HG02759 (cell line): Measurements from ENCODE around the gene UMAD1.
A peak's percentile ranks its signal among the peaks of the same experiment; 100 is the strongest.

Experiments used
- ATAC-seq: cut with Tn5 transposase; IDR thresholded peaks from one replicate; pipeline ENCODE4 v1.9.1; 2021; ENCODE audit warnings: mild to moderate bottlenecking, moderate library complexity; ENCODE audit not compliant: unreplicated experiment

The UMAD1 gene

GRCh38 chr7:7640221-7641128 lies at the start of gene UMAD1:
Gene UMAD1, plus strand, starts transcription at chr7:7640752. Its CDS starts 32,620 bp downstream, at chr7:7673372.
- ATAC-seq, result peak; percentile 99

GRCh38 chr7:7595451-7595850 lies 45.1 kb upstream of the UMAD1 start:
- no peak for ATAC-seq

GRCh38 chr7:7596176-7596575 lies 44.4 kb upstream of the UMAD1 start:
- no peak for ATAC-seq

- ATAC-seq, result no peak
Measured at GRCh38 chr7:7607010-7607409, 33.5 kb upstream of the UMAD1 start.

- no peak for ATAC-seq
Measured at GRCh38 chr7:7609330-7609729, 31.2 kb upstream of the UMAD1 start.

GRCh38 chr7:7612519-7612918 lies 28.0 kb upstream of the UMAD1 start:
- no peak for ATAC-seq

- ATAC-seq, result no peak
Measured at GRCh38 chr7:7613210-7613609, 27.3 kb upstream of the UMAD1 start.

GRCh38 chr7:7614018-7614741 lies 26.4 kb upstream of the UMAD1 start:
- ATAC-seq, result no peak

- no peak for ATAC-seq
Measured at GRCh38 chr7:7617550-7617949, 23.0 kb upstream of the UMAD1 start.

- no peak for ATAC-seq
Measured at GRCh38 chr7:7618410-7618809, 22.1 kb upstream of the UMAD1 start.

GRCh38 chr7:7620236-7620635 lies 20.3 kb upstream of the UMAD1 start:
- no peak for ATAC-seq

GRCh38 chr7:7620644-7621210 lies 19.8 kb upstream of the UMAD1 start:
- no peak for ATAC-seq

- no peak for ATAC-seq
Measured at GRCh38 chr7:7628476-7628875, 12.1 kb upstream of the UMAD1 start.

GRCh38 chr7:7630626-7631329 lies 9.8 kb upstream of the UMAD1 start:
- no peak for ATAC-seq

- ATAC-seq, result no peak
Measured at GRCh38 chr7:7639421-7639820, 1.1 kb upstream of the UMAD1 start.

- no peak for ATAC-seq
Measured at GRCh38 chr7:7639847-7640220, 718 bp upstream of the UMAD1 start.

- peak; percentile 9 for ATAC-seq
Measured at GRCh38 chr7:7641129-7641663, 644 bp downstream of the UMAD1 start.

GRCh38 chr7:7642081-7642480 lies 1.5 kb downstream of the UMAD1 start:
- ATAC-seq, result no peak

GRCh38 chr7:7647495-7648036 lies 7.0 kb downstream of the UMAD1 start:
- ATAC-seq, result no peak

GRCh38 chr7:7650682-7651206 lies 10.2 kb downstream of the UMAD1 start:
- ATAC-seq, result no peak
